ENCODE results near the gene KEAP1. TPM values are rescaled to one million over a fixed set of nuclear protein-coding genes. Genes with fewer than 3 reads are reported as not detected.
A peak's percentile ranks its signal among the peaks of the same experiment; 100 is the strongest.

The KEAP1 gene
- total RNA-seq, 2 experiments from 2014 or later, result 38.7 to 58.7 TPM

- H3K27me3 Mint-ChIP-seq, result peaks cover 50% of the 10 kb centered on the region
- CTCF ChIA-PET, result no interaction called here
- POLR2A ChIA-PET, result no interaction called here
- DNase-seq (peak; percentile 70), ATAC-seq (peak; percentile 68)
- H3K4me3 Mint-ChIP-seq, result no peak overlapping the region
- H3K36me3 Mint-ChIP-seq (ENCODE audit: low read depth), result no peaks in the 10 kb centered on the region
- H3K9me3 Mint-ChIP-seq (ENCODE audit: low read depth), result no peaks in the 10 kb centered on the region
- H3K27ac Mint-ChIP-seq, result no peak overlapping the region
- peaks cover 24% of the 10 kb centered on the region for H3K4me1 Mint-ChIP-seq
- intact Hi-C loops (cut with DNase I, micrococcal nuclease), result loop anchor here (5.0 to 10.0 kb wide), 2 partner anchors 220 to 222 kb away; no protein-coding TSS in a partner anchor
Measured at GRCh38 chr19:10514211-10515145, 11.3 kb upstream of the KEAP1 start.

GRCh38 chr19:10513223-10513622 lies 10.1 kb upstream of the KEAP1 start:
- CTCF ChIA-PET, result interaction anchor here (0.6 to 1.6 kb wide), 5 partner anchors 9 to 186 kb away, joined by 3 to 7 read pairs (median 3); no protein-coding TSS in a partner anchor
- POLR2A ChIA-PET, result no interaction called here
- intact Hi-C loops (cut with DNase I, micrococcal nuclease), result loop anchor here in 1 of 2 experiments (10.0 kb wide), 1 partner anchor 218 kb away; no protein-coding TSS in a partner anchor

GRCh38 chr19:10510301-10510802 lies 7.2 kb upstream of the KEAP1 start:
- POLR2A ChIA-PET, result no interaction called here
- no peak overlapping the region for H3K4me3 Mint-ChIP-seq
- ATAC-seq (no peak), DNase-seq (peak; percentile 74)
- intact Hi-C loops (cut with DNase I, micrococcal nuclease), result loop anchor here in 1 of 2 experiments (2.0 to 10.0 kb wide), 2 partner anchors 32 to 216 kb away; partner anchors contain the start of gene ATG4D
- H3K9me3 Mint-ChIP-seq (ENCODE audit: low read depth), result no peaks in the 10 kb centered on the region
- peaks cover 20% of the 10 kb centered on the region for H3K27me3 Mint-ChIP-seq
- CTCF ChIA-PET, result interaction anchor here (0.6 to 1.2 kb wide), 4 partner anchors 13 to 171 kb away, joined by 3 to 4 read pairs (median 3); no protein-coding TSS in a partner anchor
- H3K4me1 Mint-ChIP-seq, result peaks cover 16% of the 10 kb centered on the region
- no peak overlapping the region for H3K27ac Mint-ChIP-seq
- no peaks in the 10 kb centered on the region for H3K36me3 Mint-ChIP-seq (ENCODE audit: low read depth)

More at GRCh38 chr19:10513223-10513622, 10.1 kb upstream of the KEAP1 start:
- peaks cover 18% of the 10 kb centered on the region for H3K4me1 Mint-ChIP-seq
- H3K36me3 Mint-ChIP-seq (ENCODE audit: low read depth), result no peaks in the 10 kb centered on the region
- H3K4me3 Mint-ChIP-seq, result no peak overlapping the region
- H3K9me3 Mint-ChIP-seq (ENCODE audit: low read depth), result no peaks in the 10 kb centered on the region
- ATAC-seq (no peak), DNase-seq (no peak)
- no peak overlapping the region for H3K27ac Mint-ChIP-seq
- peaks cover 39% of the 10 kb centered on the region for H3K27me3 Mint-ChIP-seq

GRCh38 chr19:10508707-10509106 lies 5.6 kb upstream of the KEAP1 start:
- H3K36me3 Mint-ChIP-seq (ENCODE audit: low read depth), result no peaks in the 10 kb centered on the region
- ATAC-seq (peak; percentile 64), DNase-seq (peak; percentile 60)
- H3K9me3 Mint-ChIP-seq (ENCODE audit: low read depth), result no peaks in the 10 kb centered on the region
- no peak overlapping the region for H3K4me3 Mint-ChIP-seq
- H3K4me1 Mint-ChIP-seq, result peaks cover 13% of the 10 kb centered on the region
- POLR2A ChIA-PET, result no interaction called here
- CTCF ChIA-PET, result interaction anchor here (0.6 to 1.9 kb wide), 14 partner anchors 11 to 373 kb away, joined by 3 to 9 read pairs (median 3); partner anchors contain the start of gene QTRT1
- no peak overlapping the region for H3K27ac Mint-ChIP-seq
- peaks cover 9% of the 10 kb centered on the region for H3K27me3 Mint-ChIP-seq
- intact Hi-C loops (cut with DNase I, micrococcal nuclease), result loop anchor here (10.0 kb wide), 2 partner anchors 186 to 404 kb away; partner anchors contain the start of genes ANGPTL6 (in 1 of the 2) and PPAN (in 1 of the 2)

GRCh38 chr19:10508036-10508435 lies 4.9 kb upstream of the KEAP1 start:
- ChIA-PET POLR2A (no interaction called here), CTCF (interaction anchor here (0.7 to 1.9 kb wide), 11 partner anchors 12 to 192 kb away, joined by 3 to 9 read pairs (median 3); partner anchors contain the start of gene QTRT1)
- peaks cover 13% of the 10 kb centered on the region for H3K4me1 Mint-ChIP-seq
- no peaks in the 10 kb centered on the region for H3K9me3 Mint-ChIP-seq (ENCODE audit: low read depth)
- no peak overlapping the region for H3K4me3 Mint-ChIP-seq
- ATAC-seq (no peak), DNase-seq (no peak)
- H3K27ac Mint-ChIP-seq, result no peak overlapping the region
- peaks cover 2% of the 10 kb centered on the region for H3K27me3 Mint-ChIP-seq
- no peaks in the 10 kb centered on the region for H3K36me3 Mint-ChIP-seq (ENCODE audit: low read depth)
- intact Hi-C loops (cut with DNase I, micrococcal nuclease), result loop anchor here (10.0 kb wide), 2 partner anchors 187 to 403 kb away; partner anchors contain the start of genes ANGPTL6 (in 1 of the 2) and PPAN (in 1 of the 2)

- Mint-ChIP-seq H3K4me1 (peaks cover 21% of the 10 kb centered on the region), H3K27me3 (no peaks in the 10 kb centered on the region), H3K4me3 (peak overlapping the region; percentile 3), H3K27ac (no peak overlapping the region), H3K9me3 (ENCODE audit: low read depth) (no peaks in the 10 kb centered on the region), H3K36me3 (ENCODE audit: low read depth) (peaks cover 7% of the 10 kb centered on the region)
- intact Hi-C loops (cut with DNase I, micrococcal nuclease), result loop anchor here (10.0 kb wide), 2 partner anchors 189 to 401 kb away; partner anchors contain the start of genes ANGPTL6 (in 1 of the 2) and PPAN (in 1 of the 2)
- CTCF ChIA-PET, result interaction anchor here (0.5 to 1.4 kb wide), 20 partner anchors 22 to 448 kb away, joined by 3 to 8 read pairs (median 4); no protein-coding TSS in a partner anchor
- peak; percentile 43 for ATAC-seq
- peak; percentile 93 for DNase-seq
- POLR2A ChIA-PET, result interaction anchor here (0.6 kb wide), 2 partner anchors 16 to 30 kb away, joined by 3 to 4 read pairs; no protein-coding TSS in a partner anchor
Measured at GRCh38 chr19:10505583-10506229, 2.5 kb upstream of the KEAP1 start.

- peak overlapping the region; percentile 95 for H3K27ac Mint-ChIP-seq
- peak; percentile 95 for DNase-seq
- peaks cover 24% of the 10 kb centered on the region for H3K36me3 Mint-ChIP-seq (ENCODE audit: low read depth)
- peaks cover 30% of the 10 kb centered on the region for H3K4me1 Mint-ChIP-seq
- intact Hi-C loops (cut with DNase I, micrococcal nuclease), result loop anchor here (1.0 to 10.0 kb wide), 15 partner anchors 23 to 398 kb away; partner anchors contain the start of genes ANGPTL6 (in 1 of the 2), ATG4D (in 1 of the 2), CARM1 (in 1 of the 2) and CDC37 (in 1 of the 2)
- POLR2A ChIA-PET, result no interaction called here
- peak; percentile 91 for ATAC-seq
- H3K4me3 Mint-ChIP-seq, result peak overlapping the region; percentile 91
- H3K9me3 Mint-ChIP-seq (ENCODE audit: low read depth), result no peaks in the 10 kb centered on the region
- CTCF ChIA-PET, result no interaction called here
- no peaks in the 10 kb centered on the region for H3K27me3 Mint-ChIP-seq
Measured at GRCh38 chr19:10502524-10503001, 593 bp downstream of the KEAP1 start.

GRCh38 chr19:10501971-10502523 lies 1.1 kb downstream of the KEAP1 start:
- Mint-ChIP-seq H3K9me3 (ENCODE audit: low read depth) (no peaks in the 10 kb centered on the region), H3K4me3 (peak overlapping the region; percentile 91), H3K27ac (peak overlapping the region; percentile 95), H3K4me1 (peaks cover 34% of the 10 kb centered on the region), H3K36me3 (ENCODE audit: low read depth) (peaks cover 29% of the 10 kb centered on the region), H3K27me3 (no peaks in the 10 kb centered on the region)
- ChIA-PET CTCF (interaction anchor here (1.6 kb wide), 1 partner anchor 9 kb away, joined by 4 read pairs; no protein-coding TSS in a partner anchor), POLR2A (no interaction called here)
- ATAC-seq (peak; percentile 20), DNase-seq (peak; percentile 63)
- intact Hi-C loops (cut with DNase I, micrococcal nuclease), result loop anchor here (1.0 to 10.0 kb wide), 15 partner anchors 23 to 397 kb away; partner anchors contain the start of genes ANGPTL6 (in 1 of the 2), ATG4D (in 1 of the 2), CARM1 (in 1 of the 2) and CDC37 (in 1 of the 2)

GRCh38 chr19:10500247-10500592 lies 2.9 kb downstream of the KEAP1 start:
- H3K36me3 Mint-ChIP-seq (ENCODE audit: low read depth), result peaks cover 33% of the 10 kb centered on the region
- POLR2A ChIA-PET, result interaction anchor here (0.6 kb wide), 1 partner anchor 19 kb away, joined by 5 read pairs; no protein-coding TSS in a partner anchor
- no peak for DNase-seq
- H3K4me3 Mint-ChIP-seq, result peak overlapping the region; percentile 40
- intact Hi-C loops (cut with DNase I, micrococcal nuclease), result loop anchor here (5.0 to 10.0 kb wide), 3 partner anchors 152 to 395 kb away; partner anchors contain the start of genes ANGPTL6 (in 1 of the 2), ILF3 (in 1 of the 2) and PPAN (in 1 of the 2)
- no peak for ATAC-seq
- peaks cover 29% of the 10 kb centered on the region for H3K4me1 Mint-ChIP-seq
- H3K27ac Mint-ChIP-seq, result peak overlapping the region; percentile 52
- H3K27me3 Mint-ChIP-seq, result no peaks in the 10 kb centered on the region
- H3K9me3 Mint-ChIP-seq (ENCODE audit: low read depth), result no peaks in the 10 kb centered on the region
- CTCF ChIA-PET, result interaction anchor here (1.0 to 1.6 kb wide), 3 partner anchors 7 to 22 kb away, joined by 3 to 5 read pairs (median 4); no protein-coding TSS in a partner anchor

All from activated CD4-positive, alpha-beta T cell treated with anti-CD3 and anti-CD28 coated beads for 36 hours (primary cell).